Measurements from ENCODE around the gene SAMM50.

SAMM50 gene

GRCh38 chr22:43985532-43985931, 30.3 kb downstream of the SAMM50 start:
- in situ Hi-C loops (cut with MboI; ENCODE audit: low sequenced_read_pairs, unreplicated experiment): loop anchor here (25.0 kb wide), 2 partner anchors 402 to 652 kb away; no protein-coding TSS in a partner anchor
- no peak for TF ChIP-seq CTCF (IDR thresholded peaks at IDR 0.05; ENCODE audit: borderline replicate concordance, control extremely low read depth, extremely low read depth, insufficient read depth, missing control alignments)
- DNase-seq (ENCODE audit: low spot score): no peak

- no peak for DNase-seq (ENCODE audit: low spot score)
- in situ Hi-C loops (cut with MboI; ENCODE audit: low sequenced_read_pairs, unreplicated experiment): loop anchor here (25.0 kb wide), 2 partner anchors 399 to 649 kb away; no protein-coding TSS in a partner anchor
- TF ChIP-seq CTCF (IDR thresholded peaks at IDR 0.05; ENCODE audit: borderline replicate concordance, control extremely low read depth, extremely low read depth, insufficient read depth, missing control alignments): no peak
Measured at GRCh38 chr22:43988116-43988820, 33.0 kb downstream of the SAMM50 start.

GRCh38 chr22:43988960-43989359, 33.7 kb downstream of the SAMM50 start:
- TF ChIP-seq CTCF (IDR thresholded peaks at IDR 0.05; ENCODE audit: borderline replicate concordance, control extremely low read depth, extremely low read depth, insufficient read depth, missing control alignments): no peak
- no peak for DNase-seq (ENCODE audit: low spot score)
- in situ Hi-C loops (cut with MboI; ENCODE audit: low sequenced_read_pairs, unreplicated experiment): loop anchor here (25.0 kb wide), 2 partner anchors 398 to 648 kb away; no protein-coding TSS in a partner anchor

- TF ChIP-seq CTCF (IDR thresholded peaks at IDR 0.05; ENCODE audit: borderline replicate concordance, control extremely low read depth, extremely low read depth, insufficient read depth, missing control alignments): no peak
- DNase-seq (ENCODE audit: low spot score): no peak
- in situ Hi-C loops (cut with MboI; ENCODE audit: low sequenced_read_pairs, unreplicated experiment): loop anchor here (10.0 to 25.0 kb wide), 3 partner anchors 95 to 647 kb away; no protein-coding TSS in a partner anchor
Measured at GRCh38 chr22:43990044-43990443, 34.8 kb downstream of the SAMM50 start.

GRCh38 chr22:43991316-43992020, 36.2 kb downstream of the SAMM50 start:
- no peak for TF ChIP-seq CTCF (IDR thresholded peaks at IDR 0.05; ENCODE audit: borderline replicate concordance, control extremely low read depth, extremely low read depth, insufficient read depth, missing control alignments)
- no peak for DNase-seq (ENCODE audit: low spot score)
- in situ Hi-C loops (cut with MboI; ENCODE audit: low sequenced_read_pairs, unreplicated experiment): loop anchor here (10.0 to 25.0 kb wide), 3 partner anchors 93 to 646 kb away; no protein-coding TSS in a partner anchor

- TF ChIP-seq CTCF (IDR thresholded peaks at IDR 0.05; ENCODE audit: borderline replicate concordance, control extremely low read depth, extremely low read depth, insufficient read depth, missing control alignments): no peak
- in situ Hi-C loops (cut with MboI; ENCODE audit: low sequenced_read_pairs, unreplicated experiment): loop anchor here (10.0 to 25.0 kb wide), 3 partner anchors 92 to 645 kb away; no protein-coding TSS in a partner anchor
- no peak for DNase-seq (ENCODE audit: low spot score)
Measured at GRCh38 chr22:43992331-43992821, 37.1 kb downstream of the SAMM50 start.

Data from GM13976 (cell line).